ENCODE results near the gene MYCN.
"Not testable (repeated sequence)": the region's sequence is repeated elsewhere in the genome, so short reads cannot be mapped to it uniquely, and the experiment has no call there.

The MYCN gene

GRCh38 chr2:15927551-15928218, 12.7 kb upstream of the MYCN start:
- no peaks in the 10 kb centered on the region for H3K27me3 ChIP-seq (ENCODE audit: control insufficient read depth, insufficient read depth, low read length)
- no peaks in the 10 kb centered on the region for H3K4me1 ChIP-seq (ENCODE audit: control insufficient read depth, insufficient read depth, low read length)
- H3K36me3 ChIP-seq (ENCODE audit: control insufficient read depth, insufficient read depth, low read length) = no peaks in the 10 kb centered on the region
- no peak overlapping the region for H3K9ac ChIP-seq (ENCODE audit: low read length)
- no peak overlapping the region for H3K27ac ChIP-seq (ENCODE audit: low read depth, low read length)
- no peak overlapping the region for H3K4me3 ChIP-seq (ENCODE audit: low read length)

- H3K4me3 ChIP-seq (ENCODE audit: low read length); H3K9ac ChIP-seq (ENCODE audit: low read length); H3K36me3 ChIP-seq (ENCODE audit: control insufficient read depth, insufficient read depth, low read length); H3K27ac ChIP-seq (ENCODE audit: low read depth, low read length); H3K27me3 ChIP-seq (ENCODE audit: control insufficient read depth, insufficient read depth, low read length); H3K4me1 ChIP-seq (ENCODE audit: control insufficient read depth, insufficient read depth, low read length): not testable (repeated sequence)
Measured at GRCh38 chr2:15929008-15929407, 11.3 kb upstream of the MYCN start.

GRCh38 chr2:15929861-15930260, 10.5 kb upstream of the MYCN start:
- Histone ChIP-seq H3K36me3 (ENCODE audit: control insufficient read depth, insufficient read depth, low read length) (no peaks in the 10 kb centered on the region), H3K27ac (ENCODE audit: low read depth, low read length) (no peak overlapping the region), H3K9ac (ENCODE audit: low read length) (no peak overlapping the region), H3K4me3 (ENCODE audit: low read length) (no peak overlapping the region), H3K4me1 (ENCODE audit: control insufficient read depth, insufficient read depth, low read length) (no peaks in the 10 kb centered on the region), H3K27me3 (ENCODE audit: control insufficient read depth, insufficient read depth, low read length) (no peaks in the 10 kb centered on the region)

- Histone ChIP-seq H3K27ac (ENCODE audit: low read depth, low read length) (no peak overlapping the region), H3K27me3 (ENCODE audit: control insufficient read depth, insufficient read depth, low read length) (no peaks in the 10 kb centered on the region)
Measured at GRCh38 chr2:15930589-15931318, 9.6 kb upstream of the MYCN start.

GRCh38 chr2:15931319-15931890, 8.9 kb upstream of the MYCN start:
- no peaks in the 10 kb centered on the region for H3K4me1 ChIP-seq (ENCODE audit: control insufficient read depth, insufficient read depth, low read length)
- H3K27me3 ChIP-seq (ENCODE audit: control insufficient read depth, insufficient read depth, low read length) = no peaks in the 10 kb centered on the region
- H3K9ac ChIP-seq (ENCODE audit: low read length) = no peak overlapping the region
- H3K36me3 ChIP-seq (ENCODE audit: control insufficient read depth, insufficient read depth, low read length) = no peaks in the 10 kb centered on the region
- no peak overlapping the region for H3K4me3 ChIP-seq (ENCODE audit: low read length)
- no peak overlapping the region for H3K27ac ChIP-seq (ENCODE audit: low read depth, low read length)

More at GRCh38 chr2:15930589-15931318, 9.6 kb upstream of the MYCN start:
- Histone ChIP-seq H3K4me3 (ENCODE audit: low read length) (no peak overlapping the region), H3K9ac (ENCODE audit: low read length) (no peak overlapping the region), H3K4me1 (ENCODE audit: control insufficient read depth, insufficient read depth, low read length) (no peaks in the 10 kb centered on the region), H3K36me3 (ENCODE audit: control insufficient read depth, insufficient read depth, low read length) (no peaks in the 10 kb centered on the region)

GRCh38 chr2:15931950-15932349, 8.4 kb upstream of the MYCN start:
- Histone ChIP-seq H3K27ac (ENCODE audit: low read depth, low read length) (no peak overlapping the region), H3K27me3 (ENCODE audit: control insufficient read depth, insufficient read depth, low read length) (no peaks in the 10 kb centered on the region), H3K4me3 (ENCODE audit: low read length) (no peak overlapping the region), H3K36me3 (ENCODE audit: control insufficient read depth, insufficient read depth, low read length) (no peaks in the 10 kb centered on the region), H3K4me1 (ENCODE audit: control insufficient read depth, insufficient read depth, low read length) (no peaks in the 10 kb centered on the region), H3K9ac (ENCODE audit: low read length) (no peak overlapping the region)

- Histone ChIP-seq H3K27me3 (ENCODE audit: control insufficient read depth, insufficient read depth, low read length) (no peaks in the 10 kb centered on the region), H3K36me3 (ENCODE audit: control insufficient read depth, insufficient read depth, low read length) (no peaks in the 10 kb centered on the region), H3K27ac (ENCODE audit: low read depth, low read length) (no peak overlapping the region), H3K4me3 (ENCODE audit: low read length) (no peak overlapping the region), H3K9ac (ENCODE audit: low read length) (no peak overlapping the region), H3K4me1 (ENCODE audit: control insufficient read depth, insufficient read depth, low read length) (no peaks in the 10 kb centered on the region)
Measured at GRCh38 chr2:15932394-15933183, 7.8 kb upstream of the MYCN start.

- Histone ChIP-seq H3K4me3 (ENCODE audit: low read length) (no peak overlapping the region), H3K27me3 (ENCODE audit: control insufficient read depth, insufficient read depth, low read length) (no peaks in the 10 kb centered on the region), H3K36me3 (ENCODE audit: control insufficient read depth, insufficient read depth, low read length) (no peaks in the 10 kb centered on the region), H3K9ac (ENCODE audit: low read length) (no peak overlapping the region), H3K4me1 (ENCODE audit: control insufficient read depth, insufficient read depth, low read length) (no peaks in the 10 kb centered on the region), H3K27ac (ENCODE audit: low read depth, low read length) (no peak overlapping the region)
Measured at GRCh38 chr2:15933184-15933845, 7.0 kb upstream of the MYCN start.

- Histone ChIP-seq H3K36me3 (ENCODE audit: control insufficient read depth, insufficient read depth, low read length) (no peaks in the 10 kb centered on the region), H3K4me3 (ENCODE audit: low read length) (no peak overlapping the region), H3K4me1 (ENCODE audit: control insufficient read depth, insufficient read depth, low read length) (no peaks in the 10 kb centered on the region), H3K9ac (ENCODE audit: low read length) (no peak overlapping the region), H3K27ac (ENCODE audit: low read depth, low read length) (no peak overlapping the region), H3K27me3 (ENCODE audit: control insufficient read depth, insufficient read depth, low read length) (no peaks in the 10 kb centered on the region)
Measured at GRCh38 chr2:15934291-15934945, 5.9 kb upstream of the MYCN start.

- no peaks in the 10 kb centered on the region for H3K36me3 ChIP-seq (ENCODE audit: control insufficient read depth, insufficient read depth, low read length)
- H3K9ac ChIP-seq (ENCODE audit: low read length) = no peak overlapping the region
- H3K27me3 ChIP-seq (ENCODE audit: control insufficient read depth, insufficient read depth, low read length) = no peaks in the 10 kb centered on the region
- peaks cover 3% of the 10 kb centered on the region for H3K4me1 ChIP-seq (ENCODE audit: control insufficient read depth, insufficient read depth, low read length)
- no peak overlapping the region for H3K4me3 ChIP-seq (ENCODE audit: low read length)
- no peak overlapping the region for H3K27ac ChIP-seq (ENCODE audit: low read depth, low read length)
Measured at GRCh38 chr2:15935189-15935588, 5.2 kb upstream of the MYCN start.

- H3K27me3 ChIP-seq (ENCODE audit: control insufficient read depth, insufficient read depth, low read length) = no peaks in the 10 kb centered on the region
- no peak overlapping the region for H3K4me3 ChIP-seq (ENCODE audit: low read length)
- H3K27ac ChIP-seq (ENCODE audit: low read depth, low read length) = no peak overlapping the region
- no peaks in the 10 kb centered on the region for H3K36me3 ChIP-seq (ENCODE audit: control insufficient read depth, insufficient read depth, low read length)
- no peak overlapping the region for H3K9ac ChIP-seq (ENCODE audit: low read length)
- peaks cover 4% of the 10 kb centered on the region for H3K4me1 ChIP-seq (ENCODE audit: control insufficient read depth, insufficient read depth, low read length)
Measured at GRCh38 chr2:15935675-15936074, 4.7 kb upstream of the MYCN start.

All from rectal smooth muscle tissue (tissue), 1 donor.